Ramos (cell line): ENCODE measurements around the gene PDZD7.
"Not testable (repeated sequence)": the region's sequence is repeated elsewhere in the genome, so short reads cannot be mapped to it uniquely, and the experiment has no call there.

Experiments used
- in situ Hi-C: fragments of 300-500 bp; cut with MboI; formaldehyde crosslinking; loops from one replicate; pipeline ENCODE4 v1.14.3; 2022; ENCODE audit warnings: low sequenced_read_pairs; ENCODE audit not compliant: unreplicated experiment

PDZD7 gene

GRCh38 chr10:101042667-101043362 is 11.9 kb upstream of the PDZD7 start:
- in situ Hi-C loops, result no loop called here

DNA sequence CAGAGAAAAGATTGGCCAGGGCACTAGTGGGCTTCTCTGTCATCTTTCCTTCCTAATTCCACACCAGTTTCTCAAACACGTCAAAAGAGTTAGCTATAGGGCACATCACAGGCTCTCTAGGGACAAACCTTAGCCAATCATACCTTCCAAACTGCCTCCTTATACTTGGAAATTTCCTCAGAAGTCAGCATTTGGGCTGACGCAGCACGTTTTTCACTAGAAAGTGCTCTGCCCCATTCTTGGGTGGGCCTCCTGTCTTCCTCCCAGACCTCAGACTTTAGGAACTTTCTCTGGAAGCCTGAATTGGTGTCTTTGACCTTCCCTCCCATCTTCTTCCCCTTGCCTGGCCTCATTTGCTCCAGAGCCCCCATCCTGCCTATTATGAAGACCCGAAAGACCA is 11.2 kb upstream of the PDZD7 start:
- in situ Hi-C loops, result no loop called here

GRCh38 chr10:101041252-101041761 is 10.4 kb upstream of the PDZD7 start:
- in situ Hi-C loops, result no loop called here

DNA sequence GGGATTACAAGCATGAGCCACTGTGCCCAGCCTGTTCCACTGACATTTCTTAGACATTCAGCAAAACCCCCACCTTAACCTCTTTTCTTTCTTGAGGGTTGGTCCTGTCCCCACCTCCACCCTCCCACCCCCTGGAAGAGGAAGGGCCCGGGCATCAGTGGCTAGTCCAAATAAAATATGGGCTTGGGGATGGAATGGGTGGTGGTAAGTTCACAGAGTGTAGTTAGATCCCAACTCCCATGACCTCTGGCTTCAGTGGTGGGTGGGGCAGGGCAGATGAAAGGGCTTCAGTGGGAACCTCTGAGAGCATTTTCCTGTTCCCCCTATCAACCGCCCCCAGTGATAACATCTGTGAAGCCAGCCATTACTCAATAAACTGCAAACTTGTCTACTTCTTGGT is 9.9 kb upstream of the PDZD7 start:
- in situ Hi-C loops, result no loop called here

GRCh38 chr10:101040061-101040460 is 9.1 kb upstream of the PDZD7 start:
- in situ Hi-C loops, result no loop called here

DNA sequence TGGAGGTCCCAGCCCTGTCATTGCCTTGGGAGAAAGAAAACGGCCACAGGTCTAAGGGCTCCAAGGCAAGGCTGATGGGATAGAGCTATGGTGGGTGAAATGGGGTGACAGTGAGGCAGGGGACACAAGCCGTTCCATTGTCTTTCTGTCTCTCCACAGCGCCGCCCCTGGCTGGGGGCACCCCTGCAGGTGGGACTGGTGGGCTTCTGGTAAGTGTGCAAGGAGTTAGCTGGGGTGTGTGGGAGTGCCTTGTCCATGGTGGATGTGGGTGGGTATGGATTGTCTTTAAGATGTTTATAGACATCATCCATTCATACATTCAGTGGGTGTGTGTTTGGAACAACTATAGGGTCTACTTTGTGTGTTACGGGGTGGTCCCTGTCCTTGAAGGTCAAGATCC is 7.6 kb upstream of the PDZD7 start:
- in situ Hi-C loops, result loop anchor here (5.0 kb wide), 1 partner anchor 104 kb away; no protein-coding TSS in a partner anchor

- in situ Hi-C loops, result loop anchor here (5.0 kb wide), 1 partner anchor 106 kb away; no protein-coding TSS in a partner anchor
Measured at GRCh38 chr10:101036726-101037125, 5.8 kb upstream of the PDZD7 start.

DNA sequence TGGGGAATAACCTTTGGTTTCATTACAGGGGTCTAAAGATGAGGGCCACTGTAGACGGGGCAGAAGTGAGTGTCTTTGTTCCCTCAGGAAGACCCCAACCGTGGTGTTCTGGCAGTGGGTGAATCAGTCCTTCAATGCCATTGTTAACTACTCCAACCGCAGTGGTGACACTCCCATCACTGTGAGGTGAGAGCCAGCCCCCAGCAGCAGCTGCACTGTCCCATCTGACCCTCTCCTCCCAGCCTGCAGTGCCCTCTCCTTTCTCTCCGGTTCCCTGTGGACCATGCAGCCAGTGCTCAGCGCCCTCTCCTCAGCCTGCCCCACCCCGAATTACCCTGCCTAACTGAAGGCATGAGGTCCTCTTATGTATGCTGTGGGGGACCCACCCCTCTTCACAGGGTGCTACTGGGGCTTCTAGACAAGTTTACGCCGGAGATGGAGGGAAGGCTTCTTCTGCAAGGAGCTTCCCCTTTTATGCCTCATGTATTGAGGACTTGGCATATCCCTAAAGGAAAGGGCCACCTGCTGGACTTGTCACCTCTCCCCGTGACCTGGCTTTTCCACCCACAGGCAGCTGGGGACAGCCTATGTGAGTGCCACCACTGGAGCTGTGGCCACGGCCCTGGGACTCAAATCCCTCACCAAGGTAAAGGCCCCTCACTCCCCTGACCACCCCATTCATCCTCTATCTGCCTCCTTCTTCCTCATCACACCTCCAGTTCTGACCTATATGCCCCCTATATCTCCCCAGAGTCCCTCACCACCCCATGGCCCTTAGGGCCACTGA is 5.2 kb upstream of the PDZD7 start:
- in situ Hi-C loops, result loop anchor here (5.0 kb wide), 1 partner anchor 106 kb away; no protein-coding TSS in a partner anchor

GRCh38 chr10:101035314-101035713 is 4.4 kb upstream of the PDZD7 start:
- in situ Hi-C loops, result loop anchor here (5.0 kb wide), 1 partner anchor 107 kb away; no protein-coding TSS in a partner anchor

DNA sequence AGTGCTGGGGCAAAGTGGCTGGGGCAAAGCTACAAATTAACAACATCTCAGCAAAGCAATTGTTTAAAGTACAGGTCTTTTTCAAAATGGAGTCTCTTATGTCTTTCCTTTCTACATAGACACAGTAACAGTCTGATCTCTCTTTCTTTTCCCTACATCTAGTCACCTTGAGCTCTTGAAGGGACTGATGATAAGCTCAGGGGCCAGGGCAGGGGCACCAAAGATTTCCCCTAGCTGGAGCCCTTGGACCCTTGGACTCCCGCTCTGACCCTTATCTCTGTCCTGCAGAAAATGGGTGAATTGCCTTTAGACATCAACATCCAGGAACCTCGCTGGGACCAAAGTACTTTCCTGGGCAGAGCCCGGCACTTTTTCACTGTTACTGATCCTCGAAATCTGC is 3.5 kb upstream of the PDZD7 start:
- in situ Hi-C loops, result not testable (repeated sequence)

- in situ Hi-C loops, result no loop called here
Measured at GRCh38 chr10:101033276-101033675, 2.3 kb upstream of the PDZD7 start.

- in situ Hi-C loops, result no loop called here
Measured at GRCh38 chr10:101032637-101033224, 1.8 kb upstream of the PDZD7 start.

GRCh38 chr10:101031796-101032636 is 1.1 kb upstream of the PDZD7 start:
- in situ Hi-C loops, result no loop called here

DNA sequence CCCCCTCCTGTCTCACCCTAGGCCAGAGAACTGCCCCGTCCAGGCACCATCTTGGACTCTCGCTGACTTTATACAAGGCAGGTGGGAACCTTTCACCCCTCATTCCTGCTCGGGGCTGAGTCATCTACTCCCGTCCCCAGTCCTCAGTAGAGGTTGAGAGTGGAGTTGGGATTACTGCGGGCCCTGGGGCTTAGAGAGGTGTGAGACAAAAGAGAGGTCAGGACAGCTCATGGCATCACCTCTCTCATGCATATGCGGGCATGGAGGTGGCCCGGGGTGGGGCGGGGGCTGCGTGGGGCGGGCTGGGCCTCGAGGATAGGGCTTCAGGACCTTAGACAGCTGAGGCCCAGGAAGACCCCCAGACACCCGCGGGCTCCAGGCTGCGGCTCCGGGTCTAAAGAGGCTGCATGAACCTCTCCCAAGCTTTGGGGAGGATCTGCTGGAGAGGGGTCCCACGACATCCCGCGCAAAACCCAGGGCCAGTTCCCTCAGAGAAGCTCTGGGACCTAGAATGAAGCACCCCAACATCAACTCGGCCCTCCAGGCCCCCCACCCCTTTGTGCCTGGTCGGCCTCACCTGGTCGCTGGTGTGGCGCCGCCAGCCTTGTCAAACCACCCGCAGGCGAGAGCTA is 317 bp downstream of the PDZD7 start:
- in situ Hi-C loops, result no loop called here

- in situ Hi-C loops, result no loop called here
Measured at GRCh38 chr10:101029520-101030295, 1.2 kb downstream of the PDZD7 start.

- in situ Hi-C loops, result no loop called here
Measured at GRCh38 chr10:101028446-101029337, 2.2 kb downstream of the PDZD7 start.

GRCh38 chr10:101027106-101027720 is 3.7 kb downstream of the PDZD7 start:
- in situ Hi-C loops, result no loop called here
